GM23248 (cell line): Measurements from ENCODE around the gene KLHL28. TPM values are rescaled to one million over a fixed set of nuclear protein-coding genes. Genes with fewer than 3 reads are reported as not detected.
A peak's percentile ranks its signal among the peaks of the same experiment; 100 is the strongest.
"Not testable (repeated sequence)": the region's sequence is repeated elsewhere in the genome, so short reads cannot be mapped to it uniquely, and the experiment has no call there.

Experiments used
- DNase-seq: peaks from one replicate; pipeline ENCODE4 v3.0.0-alpha.2; 2015
- H2AFZ ChIP-seq: fragments of 200-600 bp; sonication (generic); 2 replicates; pipeline ENCODE4 v1.6.1; 2016; ENCODE audit warnings: antibody characterized with exemption
- H3F3A ChIP-seq: fragments of 200-600 bp; sonication (generic); 2 replicates; pipeline ENCODE4 v1.6.1; 2016; ENCODE audit warnings: mild to moderate bottlenecking, antibody characterized with exemption, mixed run types; ENCODE audit not compliant: insufficient read depth
- H3K27ac ChIP-seq: fragments of 200-600 bp; sonication (generic); 2 replicates; pipeline ENCODE4 v1.5.1; 2016; ENCODE audit warnings: mild to moderate bottlenecking
- H3K27me3 ChIP-seq: fragments of 200-600 bp; sonication (generic); replicated peaks from 2 replicates; pipeline ENCODE4 v1.6.1; 2016; ENCODE audit warnings: mild to moderate bottlenecking; ENCODE audit not compliant: insufficient read depth
- H3K36me3 ChIP-seq: fragments of 200-600 bp; sonication (generic); 2 replicates; pipeline ENCODE4 v1.6.1; 2016; ENCODE audit warnings: low read depth, mild to moderate bottlenecking
- H3K4me1 ChIP-seq: fragments of 200-600 bp; sonication (generic); 2 replicates; pipeline ENCODE4 v1.6.1; 2016; ENCODE audit warnings: mild to moderate bottlenecking; ENCODE audit not compliant: insufficient read depth
- H3K4me2 ChIP-seq: fragments of 200-600 bp; sonication (generic); one replicate; pipeline ENCODE4 v1.6.1; 2016; ENCODE audit warnings: mild to moderate bottlenecking; ENCODE audit not compliant: unreplicated experiment
- H3K4me3 ChIP-seq: fragments of 200-600 bp; sonication (generic); 2 replicates; pipeline ENCODE4 v1.5.1; 2016; ENCODE audit warnings: mild to moderate bottlenecking
- H3K79me2 ChIP-seq: fragments of 200-600 bp; sonication (generic); 2 replicates; pipeline ENCODE4 v1.6.1; 2016; ENCODE audit warnings: mild to moderate bottlenecking; ENCODE audit not compliant: insufficient read depth
- H3K9ac ChIP-seq: fragments of 200-600 bp; sonication (generic); 2 replicates; pipeline ENCODE4 v1.6.1; 2016; ENCODE audit warnings: mild to moderate bottlenecking
- H3K9me2 ChIP-seq: fragments of 200-600 bp; sonication (generic); 2 replicates; pipeline ENCODE4 v1.6.1; 2016; ENCODE audit warnings: mixed run types, mild to moderate bottlenecking, moderate library complexity; ENCODE audit not compliant: insufficient read depth
- H3K9me3 ChIP-seq: fragments of 200-600 bp; sonication (generic); one replicate; pipeline ENCODE4 v1.6.1; 2017; ENCODE audit warnings: low read depth
- H4K20me1 ChIP-seq: fragments of 200-600 bp; sonication (generic); 2 replicates; pipeline ENCODE4 v1.6.0; 2016; ENCODE audit not compliant: insufficient read depth
- EZH2 ChIP-seq: fragments of 200-600 bp; sonication (generic); IDR thresholded peaks from 2 replicates; pipeline ENCODE4 v1.6.1; 2018; ENCODE audit warnings: antibody characterized with exemption, mild to moderate bottlenecking; ENCODE audit not compliant: insufficient read depth, poor library complexity, severe bottlenecking
- EZH2phosphoT487 ChIP-seq: fragments of 200-600 bp; sonication (generic); IDR thresholded peaks from 2 replicates; pipeline ENCODE4 v1.6.1; 2018; ENCODE audit warnings: antibody characterized with exemption, moderate library complexity, mild to moderate bottlenecking, low read depth; ENCODE audit not compliant: insufficient read depth
- WGBS, 2 experiments: methylation state at CpG; one replicate each; pipeline ENCODE4 v1.1.6; 2015 to 2017; ENCODE audit warnings: low lambda C conversion rate in 2 of 2, low coverage in 1 of 2; ENCODE audit errors: missing lambda C conversion rate in 2 of 2; 5-methylcytosine and 5-hydroxymethylcytosine counted together
- in situ Hi-C: fragments of 300-500 bp; cut with MboI; formaldehyde crosslinking; loops from 2 replicates; pipeline ENCODE4 v1.15.0; 2020
- polyA plus RNA-seq: library from polyadenylated mRNA; unstranded; fragments of >200 nt; fragmentation: Nextera tagmentation; extraction: Ambion mirVana; gene quantifications from 2 replicates; pipeline ENCODE4 v1.2.1, GENCODE V29; 2016
- total RNA-seq: library from RNA; depleted of rRNA; stranded (reverse); fragments of >200 nt; shearing (Covaris generic); gene quantifications from 2 replicates; pipeline ENCODE4 v1.2.3, GENCODE V29; 2014

Gene KLHL28
- total and polyA plus RNA-seq, 2 experiments from 2014 or later: 10.3 to 13.1 TPM

GRCh38 chr14:44895716-44896115 is 66.0 kb downstream of the KLHL28 start:
- H2AFZ ChIP-seq: peak overlapping the region; percentile 65
- H3K36me3 ChIP-seq: no peaks in the 10 kb centered on the region
- no peak for TF ChIP-seq EZH2phosphoT487
- TF ChIP-seq EZH2: no peak
- peak overlapping the region; percentile 84 for H3K4me3 ChIP-seq
- no peaks in the 10 kb centered on the region for H3K27me3 ChIP-seq
- H4K20me1 ChIP-seq: no peaks in the 10 kb centered on the region
- H3K4me2 ChIP-seq: peak overlapping the region; percentile 66
- peaks cover 25% of the 10 kb centered on the region for H3K4me1 ChIP-seq
- H3K79me2 ChIP-seq: peaks cover 29% of the 10 kb centered on the region
- peak overlapping the region; percentile 95 for H3K27ac ChIP-seq
- H3K9me2 ChIP-seq: no peaks in the 10 kb centered on the region
- in situ Hi-C loops: no loop called here
- H3K9ac ChIP-seq: peak overlapping the region; percentile 45
- peak; percentile 93 for DNase-seq
- peaks cover 24% of the 10 kb centered on the region for H3F3A ChIP-seq
- WGBS, 2 experiments: 2 to 4% methylated on average over 2 of the region's 2 CpGs
- no peaks in the 10 kb centered on the region for H3K9me3 ChIP-seq

DNA sequence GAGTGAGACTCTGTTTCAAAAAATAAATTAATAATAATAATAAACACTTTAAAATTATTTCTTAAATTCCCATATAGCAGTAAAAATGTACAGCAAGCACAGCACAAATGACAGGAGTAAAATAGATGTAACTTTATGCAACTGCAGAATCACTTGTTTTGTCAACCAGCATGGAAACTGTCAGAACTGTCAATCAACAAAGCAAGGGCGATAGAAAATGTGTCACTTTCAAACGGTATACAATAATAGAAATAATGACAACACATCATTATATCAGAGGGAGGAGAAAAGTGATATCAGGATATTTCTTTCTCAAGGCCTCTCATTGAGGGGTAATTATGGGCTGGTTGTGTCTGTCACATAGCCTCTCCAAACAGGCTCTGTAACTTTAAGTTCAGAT is 68.2 kb downstream of the KLHL28 start:
- Histone ChIP-seq H3K27me3 (no peaks in the 10 kb centered on the region), H3K9ac (no peak overlapping the region), H3K9me3 (no peaks in the 10 kb centered on the region), H2AFZ (no peak overlapping the region), H3F3A (peaks cover 24% of the 10 kb centered on the region), H3K79me2 (peaks cover 9% of the 10 kb centered on the region; the same call in 1 of the 2 replicates), H3K4me2 (no peak overlapping the region), H3K4me1 (peaks cover 16% of the 10 kb centered on the region), H3K4me3 (no peak overlapping the region), H3K27ac (no peak overlapping the region), H3K36me3 (no peaks in the 10 kb centered on the region), H4K20me1 (no peaks in the 10 kb centered on the region), H3K9me2 (no peaks in the 10 kb centered on the region)
- 70 to 72% methylated on average over 2 of the region's 2 CpGs for WGBS, 2 experiments
- TF ChIP-seq EZH2: no peak
- TF ChIP-seq EZH2phosphoT487: no peak
- in situ Hi-C loops: no loop called here
- DNase-seq: no peak

DNA sequence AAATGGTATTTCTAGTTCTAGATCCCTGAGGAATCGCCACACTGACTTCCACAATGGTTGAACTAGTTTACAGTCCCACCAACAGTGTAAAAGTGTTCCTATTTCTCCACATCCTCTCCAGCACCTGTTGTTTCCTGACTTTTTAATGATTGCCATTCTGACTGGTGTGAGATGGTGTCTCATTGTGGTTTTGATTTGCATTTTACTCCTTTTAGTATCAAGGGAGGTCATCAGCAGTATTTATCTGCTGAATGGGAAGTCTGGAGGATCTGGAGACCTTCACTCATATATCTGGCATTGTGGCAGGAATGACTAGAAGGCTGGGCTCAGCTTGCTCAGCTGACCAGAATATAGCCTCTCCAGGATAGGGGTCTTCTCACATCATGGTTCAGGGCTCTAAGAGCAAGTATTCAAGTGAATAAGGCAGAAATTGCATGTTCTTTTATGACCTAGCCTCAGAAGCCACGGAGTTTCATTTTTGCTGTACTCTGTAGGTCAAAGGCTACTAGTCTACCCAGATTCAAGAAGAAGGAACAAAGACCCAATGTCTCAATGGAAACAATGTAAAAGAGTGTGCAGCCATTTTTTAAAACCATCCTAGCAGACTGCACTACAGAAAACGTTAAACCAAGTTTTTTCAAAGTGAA is 69.9 kb downstream of the KLHL28 start:
- DNase-seq, H4K20me1 ChIP-seq, H3K79me2 ChIP-seq, H3K4me2 ChIP-seq, H3K36me3 ChIP-seq, H3K9me2 ChIP-seq, in situ Hi-C loops, H3K9ac ChIP-seq, H3K9me3 ChIP-seq, H2AFZ ChIP-seq, H3K27me3 ChIP-seq, H3K27ac ChIP-seq, H3K4me3 ChIP-seq: not testable (repeated sequence)
- 53 to 55% methylated on average over 2 of the region's 3 CpGs for WGBS, 2 experiments
- Histone ChIP-seq H3K4me1 (peaks cover 16% of the 10 kb centered on the region), H3F3A (peaks cover 17% of the 10 kb centered on the region)

- Histone ChIP-seq H3K9ac (no peak overlapping the region), H3F3A (no peaks in the 10 kb centered on the region), H3K9me3 (no peaks in the 10 kb centered on the region), H2AFZ (no peak overlapping the region), H3K9me2 (no peaks in the 10 kb centered on the region), H3K27me3 (no peaks in the 10 kb centered on the region), H3K27ac (no peak overlapping the region), H4K20me1 (no peaks in the 10 kb centered on the region), H3K36me3 (no peaks in the 10 kb centered on the region), H3K4me1 (no peaks in the 10 kb centered on the region), H3K79me2 (no peaks in the 10 kb centered on the region), H3K4me2 (no peak overlapping the region), H3K4me3 (no peak overlapping the region)
- in situ Hi-C loops: no loop called here
- 75 to 78% methylated on average over 4 of the region's 4 CpGs for WGBS, 2 experiments
- no peak for TF ChIP-seq EZH2phosphoT487
- no peak for TF ChIP-seq EZH2
- DNase-seq: no peak
These were observed 71.9 kb downstream of the KLHL28 start for GRCh38 chr14:44889595-44890471.
